ENCODE results near the gene USH2A. TPM values are rescaled to one million over a fixed set of nuclear protein-coding genes. Genes with fewer than 3 reads are reported as not detected.
A peak's percentile ranks its signal among the peaks of the same experiment; 100 is the strongest.

Gene USH2A
- total RNA-seq, 3 donors from 2014 or later, result 0.03 to 0.17 TPM; not detected in 1

- intact Hi-C loops (cut with DNase I, micrococcal nuclease), result no loop called here
- DNase-seq (no peak), ATAC-seq (no peak)
- Histone ChIP-seq H3K9me3 (no peaks in the 10 kb centered on the region), H3K4me3 (no peak overlapping the region), H3K4me1 (ENCODE audit: low read depth) (no peaks in the 10 kb centered on the region), H3K36me3 (ENCODE audit: low read depth) (no peaks in the 10 kb centered on the region)
- TF ChIP-seq, protein P1, sequence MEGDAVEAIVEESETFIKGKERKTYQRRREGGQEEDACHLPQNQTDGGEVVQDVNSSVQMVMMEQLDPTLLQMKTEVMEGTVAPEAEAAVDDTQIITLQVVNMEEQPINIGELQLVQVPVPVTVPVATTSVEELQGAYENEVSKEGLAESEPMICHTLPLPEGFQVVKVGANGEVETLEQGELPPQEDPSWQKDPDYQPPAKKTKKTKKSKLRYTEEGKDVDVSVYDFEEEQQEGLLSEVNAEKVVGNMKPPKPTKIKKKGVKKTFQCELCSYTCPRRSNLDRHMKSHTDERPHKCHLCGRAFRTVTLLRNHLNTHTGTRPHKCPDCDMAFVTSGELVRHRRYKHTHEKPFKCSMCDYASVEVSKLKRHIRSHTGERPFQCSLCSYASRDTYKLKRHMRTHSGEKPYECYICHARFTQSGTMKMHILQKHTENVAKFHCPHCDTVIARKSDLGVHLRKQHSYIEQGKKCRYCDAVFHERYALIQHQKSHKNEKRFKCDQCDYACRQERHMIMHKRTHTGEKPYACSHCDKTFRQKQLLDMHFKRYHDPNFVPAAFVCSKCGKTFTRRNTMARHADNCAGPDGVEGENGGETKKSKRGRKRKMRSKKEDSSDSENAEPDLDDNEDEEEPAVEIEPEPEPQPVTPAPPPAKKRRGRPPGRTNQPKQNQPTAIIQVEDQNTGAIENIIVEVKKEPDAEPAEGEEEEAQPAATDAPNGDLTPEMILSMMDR (IDR thresholded peaks at IDR 0.05), result no peak
Measured at GRCh38 chr1:215643592-215644321, 779.5 kb downstream of the USH2A start.

DNA sequence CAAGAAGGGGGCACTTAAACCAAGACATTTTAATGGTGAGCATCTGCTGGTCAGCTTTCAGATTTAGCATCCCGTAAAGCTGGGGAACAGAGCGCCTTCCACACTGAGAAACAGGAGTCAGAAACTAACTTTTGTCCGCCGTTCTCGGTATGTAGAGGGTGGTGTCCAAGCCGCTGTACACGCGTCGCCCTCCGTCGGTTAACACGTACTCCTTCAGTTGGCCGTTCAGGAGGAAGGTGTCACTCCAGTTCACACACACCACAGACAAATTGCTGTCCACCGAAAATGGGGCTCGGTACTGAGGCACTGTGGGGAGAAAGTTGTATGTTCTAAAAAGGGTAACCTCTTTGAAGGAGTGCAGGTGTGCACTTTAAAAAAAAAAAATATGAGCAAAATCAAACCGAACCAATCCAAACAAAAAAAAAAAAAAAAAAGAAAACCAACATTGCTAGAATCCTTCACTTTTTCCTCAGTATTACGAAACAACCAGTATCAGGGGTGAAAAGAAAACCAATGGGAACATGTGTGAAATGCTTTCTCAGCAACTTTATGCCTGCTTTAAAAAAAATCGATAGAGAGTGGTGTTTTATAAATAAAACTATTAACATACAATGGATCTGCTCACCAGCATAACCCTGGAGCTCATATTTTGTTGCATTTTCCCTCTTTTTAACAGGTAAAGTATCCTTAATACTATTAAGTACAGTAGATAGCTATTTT, 782.7 kb downstream of the USH2A start:
- Histone ChIP-seq H3K4me3 (no peak overlapping the region), H3K4me1 (ENCODE audit: low read depth) (peaks cover 15% of the 10 kb centered on the region), H3K9me3 (no peaks in the 10 kb centered on the region), H3K36me3 (ENCODE audit: low read depth) (no peaks in the 10 kb centered on the region)
- ATAC-seq (no peak), DNase-seq (no peak)
- TF ChIP-seq, protein P1 (IDR thresholded peaks at IDR 0.05), result no peak
- intact Hi-C loops (cut with DNase I, micrococcal nuclease), result no loop called here

- TF ChIP-seq, protein P1 (IDR thresholded peaks at IDR 0.05), result no peak
- intact Hi-C loops (cut with DNase I, micrococcal nuclease), result no loop called here
Measured at GRCh38 chr1:215637041-215637573, 786.1 kb downstream of the USH2A start.

DNA sequence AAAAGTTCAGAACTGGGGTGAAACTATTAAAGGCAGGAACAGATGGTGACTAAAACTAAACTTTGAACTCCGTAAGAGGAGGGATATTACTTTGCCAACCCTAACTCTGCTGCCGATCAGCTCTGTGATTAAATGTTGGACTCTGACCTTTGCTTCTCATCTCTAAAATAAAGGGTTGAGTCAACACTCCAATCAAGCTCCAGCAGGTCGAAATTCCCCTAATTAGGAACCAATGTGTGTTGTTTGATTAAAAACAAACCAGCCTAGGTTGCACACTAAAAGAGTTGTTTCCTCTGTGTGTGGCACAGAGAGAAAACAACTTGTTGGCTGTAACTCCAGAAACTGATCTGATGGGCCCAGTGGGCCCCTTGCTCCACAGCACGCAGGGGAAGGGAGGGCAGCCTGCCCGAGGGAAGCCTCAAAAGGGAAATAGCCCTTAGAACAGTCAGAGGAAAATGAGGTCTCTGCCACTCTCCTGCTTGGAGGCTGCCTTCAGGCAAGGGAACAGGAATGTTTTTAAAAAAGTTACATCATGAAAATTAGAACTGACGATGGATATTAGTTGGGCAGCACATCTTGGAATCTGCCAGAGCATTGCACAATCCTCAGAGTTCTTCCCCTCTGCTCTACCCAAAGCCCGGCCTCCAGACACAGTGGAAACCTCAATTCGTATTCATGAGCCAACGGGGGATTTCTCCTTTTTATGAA, 786.8 kb downstream of the USH2A start:
- Histone ChIP-seq H3K36me3 (ENCODE audit: low read depth) (no peaks in the 10 kb centered on the region), H3K9me3 (no peaks in the 10 kb centered on the region), H3K4me3 (no peak overlapping the region), H3K4me1 (ENCODE audit: low read depth) (peaks cover 17% of the 10 kb centered on the region)
- intact Hi-C loops (cut with DNase I, micrococcal nuclease), result no loop called here
- ATAC-seq (peak; percentile 91), DNase-seq (peak in 2 of 3 donors; percentile 41 to 46)
- TF ChIP-seq, protein P1 (IDR thresholded peaks at IDR 0.05), result no peak

More at GRCh38 chr1:215637041-215637573, 786.1 kb downstream of the USH2A start:
- ATAC-seq (peak; percentile 62), DNase-seq (peak in 2 of 3 donors; percentile 35 to 41)
- Histone ChIP-seq H3K9me3 (no peaks in the 10 kb centered on the region), H3K36me3 (ENCODE audit: low read depth) (no peaks in the 10 kb centered on the region), H3K4me3 (no peak overlapping the region), H3K4me1 (ENCODE audit: low read depth) (peaks cover 17% of the 10 kb centered on the region)

GRCh38 chr1:215635827-215636226, 787.4 kb downstream of the USH2A start:
- intact Hi-C loops (cut with DNase I, micrococcal nuclease), result no loop called here
- TF ChIP-seq, protein P1 (IDR thresholded peaks at IDR 0.05), result no peak
- Histone ChIP-seq H3K4me3 (no peak overlapping the region), H3K36me3 (ENCODE audit: low read depth) (no peaks in the 10 kb centered on the region), H3K4me1 (ENCODE audit: low read depth) (peaks cover 17% of the 10 kb centered on the region), H3K9me3 (no peaks in the 10 kb centered on the region)
- DNase-seq, result peak; percentile 49 to 68 (median 61)
- ATAC-seq, result peak; percentile 68
